Hematopoietic multipotent progenitor cell treated with erythropoietin and hydrocortisone succinate and interleukin-3 and kit ligand, for 17 days (in vitro differentiated cells): ENCODE measurements around the gene BICD2.

ENCODE experiments used
- DNase-seq: peaks from one replicate; pipeline ENCODE4 v3.0.0-alpha.2; 2015; ENCODE audit warnings: low spot score

BICD2 gene

DNA sequence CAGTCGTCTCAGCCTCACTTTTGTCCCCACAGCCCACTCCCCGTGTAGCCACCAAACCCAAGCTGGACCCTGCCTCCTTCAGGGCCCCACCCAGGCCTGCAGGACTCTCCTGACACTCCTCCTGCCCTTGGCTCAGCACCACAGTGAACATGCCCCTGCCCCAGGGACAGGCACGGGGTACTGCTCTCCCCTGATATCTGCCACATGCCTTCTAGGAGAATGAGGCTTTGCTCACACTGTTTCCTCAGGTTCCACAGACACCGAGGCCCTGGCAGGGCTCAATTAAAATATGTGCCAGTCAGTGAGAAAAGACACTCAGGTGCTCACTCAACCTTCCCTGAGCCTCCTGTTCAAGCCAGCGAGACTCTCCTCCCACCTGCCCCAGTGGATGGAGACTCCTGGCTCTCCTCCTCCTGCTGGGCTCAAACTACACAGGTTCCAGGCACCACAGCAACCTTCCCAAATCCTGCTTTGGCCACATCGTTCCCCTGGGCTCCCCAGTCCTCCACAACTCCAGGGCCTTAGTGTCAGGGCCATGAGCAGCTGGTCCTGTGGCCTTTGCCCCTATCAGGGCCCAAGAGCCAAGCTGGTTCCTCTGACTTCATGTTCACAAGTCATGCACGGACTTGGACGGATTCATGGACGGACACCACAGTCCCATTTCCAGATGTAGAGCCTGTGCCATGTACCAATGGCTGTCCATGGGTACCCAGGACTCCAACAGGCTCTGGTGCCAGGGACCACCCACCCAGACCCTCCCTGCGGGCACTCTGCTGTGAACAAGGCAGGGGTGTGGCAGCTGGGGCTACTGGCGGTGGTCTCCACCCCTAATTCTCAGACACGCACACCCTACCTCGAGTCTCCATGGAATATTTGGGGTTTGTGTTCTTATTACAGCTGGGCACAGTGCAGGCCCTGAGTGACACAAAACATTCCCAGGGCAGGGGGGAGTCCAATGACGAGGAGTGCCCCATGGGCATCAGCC, 36.6 kb downstream of the BICD2 start:
- DNase-seq = no peak

- no peak for DNase-seq
Observed at GRCh38 chr9:92726971-92727715, 37.5 kb downstream of the BICD2 start.

GRCh38 chr9:92726348-92726747, 38.3 kb downstream of the BICD2 start:
- no peak for DNase-seq

DNA sequence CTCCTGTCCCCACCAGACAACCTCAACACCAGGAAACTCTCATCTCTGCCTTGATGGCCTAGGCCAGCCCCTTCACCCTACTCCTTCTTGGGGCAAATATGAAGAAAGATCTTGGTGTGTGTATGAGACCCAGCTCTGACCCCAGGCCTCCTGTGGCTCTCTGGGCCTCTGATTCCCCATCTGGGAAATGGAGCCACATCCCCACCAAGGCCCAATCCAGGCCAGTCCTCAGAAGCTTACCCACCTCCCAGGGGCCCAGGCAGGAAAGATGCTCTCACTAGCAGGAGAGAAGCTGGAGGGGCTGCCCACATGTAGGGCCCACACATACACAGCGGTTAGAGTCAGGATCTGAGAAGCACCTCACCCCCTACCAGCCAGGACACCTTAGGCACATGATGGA, 38.9 kb downstream of the BICD2 start:
- DNase-seq = no peak

GRCh38 chr9:92725266-92725545, 39.4 kb downstream of the BICD2 start:
- DNase-seq = no peak

- no peak for DNase-seq
Observed at GRCh38 chr9:92724528-92725265, 39.9 kb downstream of the BICD2 start.

DNA sequence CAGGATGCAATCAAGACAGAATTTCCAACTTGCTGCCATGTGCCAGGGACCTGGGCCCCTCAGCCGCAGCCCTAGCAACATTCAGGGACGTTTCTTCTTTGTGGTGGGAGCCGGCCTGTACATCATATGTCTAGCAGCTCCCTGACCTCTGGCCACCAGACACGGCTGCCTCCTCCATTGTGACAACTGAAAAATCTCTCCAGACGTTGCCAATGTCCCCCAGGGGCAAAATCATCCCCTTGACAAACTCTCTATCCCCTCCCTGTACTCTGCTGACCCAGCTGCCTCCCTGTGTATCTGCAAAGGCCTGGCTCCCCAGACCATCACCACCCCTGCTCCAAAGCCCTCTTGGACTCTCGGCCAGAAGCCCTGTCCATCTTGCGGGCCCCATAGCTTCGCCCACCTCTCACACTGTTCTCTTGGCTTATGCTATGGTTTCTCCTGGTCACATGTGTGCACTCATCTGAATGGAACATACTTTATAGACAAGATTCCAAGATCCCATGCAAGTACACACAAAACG, 40.8 kb downstream of the BICD2 start:
- no peak for DNase-seq

- no peak for DNase-seq
Observed at GRCh38 chr9:92723299-92723625, 41.4 kb downstream of the BICD2 start.

- DNase-seq = no peak
Observed at GRCh38 chr9:92722386-92723298, 42.0 kb downstream of the BICD2 start.

- no peak for DNase-seq
Observed at GRCh38 chr9:92721548-92721947, 43.1 kb downstream of the BICD2 start.

- DNase-seq = no peak
Observed at GRCh38 chr9:92720807-92721535, 43.7 kb downstream of the BICD2 start.

DNA sequence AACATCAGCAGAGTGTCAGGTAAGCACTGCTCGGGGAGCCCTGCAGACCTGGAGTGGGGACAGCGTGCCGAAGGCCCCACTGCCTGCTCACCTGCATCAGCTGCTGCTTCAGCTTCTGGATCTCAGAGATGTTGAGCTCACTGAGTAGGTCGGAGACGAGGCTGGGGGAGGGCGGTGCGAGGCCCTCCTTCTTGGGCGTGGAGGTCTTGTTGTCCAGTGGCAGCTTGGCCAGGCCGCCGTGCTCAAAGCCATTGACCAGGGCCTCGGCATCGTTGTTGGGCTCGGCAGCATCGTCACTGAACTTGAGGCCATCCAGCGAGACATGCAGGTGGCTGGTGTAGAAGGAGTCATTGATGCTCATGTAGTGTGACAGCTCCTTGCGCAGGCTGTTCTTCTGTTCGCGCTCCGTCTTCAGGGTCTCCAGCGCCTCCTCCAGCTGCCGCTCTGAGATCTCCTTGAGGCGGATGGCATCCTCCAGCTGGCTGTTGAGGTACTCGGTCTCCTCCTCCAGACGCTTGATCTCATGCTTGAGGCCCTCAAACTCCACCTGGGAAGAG, 44.3 kb downstream of the BICD2 start:
- no peak for DNase-seq

- DNase-seq = no peak
Observed at GRCh38 chr9:92719028-92719647, 45.5 kb downstream of the BICD2 start.

GRCh38 chr9:92718086-92719001, 46.3 kb downstream of the BICD2 start:
- DNase-seq = no peak

- no peak for DNase-seq
Observed at GRCh38 chr9:92717201-92718085, 47.2 kb downstream of the BICD2 start.

- DNase-seq = peak; percentile 74
Observed at GRCh38 chr9:92716557-92716956, 48.1 kb downstream of the BICD2 start.

- DNase-seq = no peak
Observed at GRCh38 chr9:92715488-92716231, 49.0 kb downstream of the BICD2 start.
